ENCODE results near the gene TEX10. TPM values are rescaled to one million over a fixed set of nuclear protein-coding genes. Genes with fewer than 3 reads are reported as not detected.

TEX10 gene
- total and polyA plus RNA-seq, 2 of the 13 experiments (the other 11 are each of a cell fraction or from before 2014, with no cell fraction given) = 18.1 to 38.7 TPM

DNA sequence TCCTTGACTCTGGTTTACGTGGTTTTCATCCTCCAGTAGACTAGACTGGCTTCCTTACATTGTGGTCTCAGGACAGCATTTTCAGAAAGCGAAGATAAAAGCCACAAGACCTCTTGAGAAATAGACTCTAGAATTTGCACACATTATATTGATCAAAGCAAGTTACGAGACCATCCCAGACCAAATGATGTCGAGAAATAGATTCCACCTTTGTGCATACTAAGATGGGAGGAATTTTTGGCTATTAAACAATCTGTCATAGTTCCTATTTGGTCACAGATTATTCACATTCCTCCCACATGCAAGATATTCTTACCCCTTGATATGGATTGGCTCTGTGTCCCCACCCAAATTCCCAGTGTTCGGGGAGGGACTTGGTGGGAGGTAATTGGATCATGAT lies 65.6 kb downstream of the TEX10 start (continued):
- TF ChIP-seq ZNF879 (CRISPR knock-in tag; IDR thresholded peaks at IDR 0.05) = no peak
- no peak for TF ChIP-seq CCDC6 (CRISPR knock-in tag; IDR thresholded peaks at IDR 0.05)
- no peak for TF ChIP-seq ZSCAN12 (CRISPR knock-in tag; IDR thresholded peaks at IDR 0.05)

DNA sequence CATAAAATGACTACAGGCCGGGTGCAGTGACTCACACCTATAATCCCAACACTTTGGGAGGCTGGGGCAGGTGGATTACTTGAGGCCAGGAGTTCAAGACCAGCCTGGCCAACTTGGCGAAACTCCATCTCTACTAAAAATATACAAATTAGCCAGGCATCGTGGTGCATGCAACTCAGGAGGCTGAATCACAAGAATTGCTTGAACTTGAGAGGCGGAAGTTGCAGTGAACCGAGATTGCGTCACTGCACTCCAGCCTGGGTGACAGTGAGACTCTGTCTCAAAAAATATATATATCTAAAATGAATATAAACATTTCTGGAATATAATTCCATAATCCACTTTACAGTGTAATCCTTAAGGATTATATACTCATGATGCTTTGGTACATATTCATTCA lies 66.5 kb downstream of the TEX10 start:
- Histone ChIP-seq H3K27ac (ENCODE audit: extremely low read length, insufficient read depth, low read length) (no peak overlapping the region), H3K4me1 (ENCODE audit: insufficient read depth, low read length) (no peaks in the 10 kb centered on the region), H3K27me3 (ENCODE audit: control insufficient read depth in 1 of 2, insufficient read depth in 2 of 2, low read length in 2 of 2) (no peaks in the 10 kb centered on the region), H2AFZ (ENCODE audit: low read length) (no peak overlapping the region), H4K20me1 (ENCODE audit: insufficient read depth, low read length) (no peaks in the 10 kb centered on the region), H3K79me2 (ENCODE audit: insufficient read depth, low read length) (no peaks in the 10 kb centered on the region), H3K4me2 (ENCODE audit: low read depth, low read length) (no peak overlapping the region), H3K9me3 (ENCODE audit: low read length) (no peaks in the 10 kb centered on the region), H3K36me3 (replicated peaks in 1 of 2; ENCODE audit: control insufficient read depth in 1 of 2, insufficient read depth in 2 of 2, low read length in 2 of 2) (peaks cover 7 to 48% of the 10 kb centered on the region in 2 experiments), H3K9ac (ENCODE audit: insufficient read depth, low read depth, low read length) (no peak overlapping the region), H3K4me3 (replicated peaks in 1 of 3; ENCODE audit: insufficient read depth in 1 of 3, low read depth in 2 of 3, low read length in 3 of 3) (no peak overlapping the region)
- TF ChIP-seq CEBPB (IDR thresholded peaks at IDR 0.05; ENCODE audit: borderline replicate concordance, low read depth, low read length) = peak; percentile 27; the same call in 1 of the 2 replicates
- no peak for TF ChIP-seq ZNF841 (CRISPR knock-in tag; IDR thresholded peaks at IDR 0.05; ENCODE audit: borderline replicate concordance)
- in situ Hi-C loops (cut with HindIII; ENCODE audit: extremely low pct_ligation_motif_present, low pct_unique_long_range_greater_than_20kb) = no loop called here
- 97% methylated on average over 6 of the region's 6 CpGs for WGBS (ENCODE audit: low lambda C conversion rate)
- DNase-seq (ENCODE audit: low spot score) = no peak
- CTCF ChIA-PET (ENCODE audit: low intra/inter-chr PET ratio, low total read pairs) = no interaction called here
- intact Hi-C loops (cut with micrococcal nuclease; ENCODE audit: unreplicated experiment) = no loop called here
- BruUV-seq (replicated peaks) = no TSS peak
- POLR2A ChIA-PET = no interaction called here
- no peak for ATAC-seq
- no peak for FAIRE-seq

DNA sequence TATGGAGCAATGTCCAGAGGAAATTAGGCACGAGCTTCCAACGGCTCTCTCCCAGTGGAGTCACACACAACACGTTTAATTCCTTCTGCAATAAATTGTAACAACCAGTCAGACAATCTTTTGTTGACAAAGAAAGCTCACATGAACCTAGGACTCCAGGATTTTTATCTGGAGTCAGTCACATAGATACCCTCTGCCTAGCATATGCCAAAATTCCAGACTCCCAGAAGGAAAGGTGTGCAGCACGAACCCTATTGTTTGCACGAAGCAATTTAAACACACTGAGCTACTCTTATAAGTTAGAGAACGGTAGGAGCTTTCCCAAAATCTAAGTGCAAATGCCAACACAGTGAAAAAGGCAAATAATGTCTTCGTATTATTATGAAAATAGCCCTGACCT lies 67.1 kb downstream of the TEX10 start:
- Histone ChIP-seq H3K27ac (ENCODE audit: extremely low read length, insufficient read depth, low read length) (no peak overlapping the region), H3K79me2 (ENCODE audit: insufficient read depth, low read length) (no peaks in the 10 kb centered on the region), H3K27me3 (ENCODE audit: control insufficient read depth in 1 of 2, insufficient read depth in 2 of 2, low read length in 2 of 2) (no peaks in the 10 kb centered on the region), H3K9me3 (ENCODE audit: low read length) (no peaks in the 10 kb centered on the region), H2AFZ (ENCODE audit: low read length) (no peak overlapping the region), H3K36me3 (replicated peaks in 1 of 2; ENCODE audit: control insufficient read depth in 1 of 2, insufficient read depth in 2 of 2, low read length in 2 of 2) (peaks cover 7 to 47% of the 10 kb centered on the region in 2 experiments), H4K20me1 (ENCODE audit: insufficient read depth, low read length) (no peaks in the 10 kb centered on the region), H3K9ac (ENCODE audit: insufficient read depth, low read depth, low read length) (no peak overlapping the region), H3K4me2 (ENCODE audit: low read depth, low read length) (no peak overlapping the region), H3K4me3 (replicated peaks in 1 of 3; ENCODE audit: insufficient read depth in 1 of 3, low read depth in 2 of 3, low read length in 3 of 3) (no peak overlapping the region), H3K4me1 (ENCODE audit: insufficient read depth, low read length) (no peaks in the 10 kb centered on the region)
- BruUV-seq (replicated peaks) = no TSS peak
- ChIA-PET CTCF (ENCODE audit: low intra/inter-chr PET ratio, low total read pairs) (no interaction called here), POLR2A (no interaction called here)
- ATAC-seq (no peak), FAIRE-seq (no peak), DNase-seq (ENCODE audit: low spot score) (no peak)
- WGBS (ENCODE audit: low lambda C conversion rate) = 97% methylated on average over 7 of the region's 7 CpGs
- in situ Hi-C loops (cut with HindIII; ENCODE audit: extremely low pct_ligation_motif_present, low pct_unique_long_range_greater_than_20kb) = no loop called here
- intact Hi-C loops (cut with micrococcal nuclease; ENCODE audit: unreplicated experiment) = no loop called here
- TF ChIP-seq, protein P1, sequence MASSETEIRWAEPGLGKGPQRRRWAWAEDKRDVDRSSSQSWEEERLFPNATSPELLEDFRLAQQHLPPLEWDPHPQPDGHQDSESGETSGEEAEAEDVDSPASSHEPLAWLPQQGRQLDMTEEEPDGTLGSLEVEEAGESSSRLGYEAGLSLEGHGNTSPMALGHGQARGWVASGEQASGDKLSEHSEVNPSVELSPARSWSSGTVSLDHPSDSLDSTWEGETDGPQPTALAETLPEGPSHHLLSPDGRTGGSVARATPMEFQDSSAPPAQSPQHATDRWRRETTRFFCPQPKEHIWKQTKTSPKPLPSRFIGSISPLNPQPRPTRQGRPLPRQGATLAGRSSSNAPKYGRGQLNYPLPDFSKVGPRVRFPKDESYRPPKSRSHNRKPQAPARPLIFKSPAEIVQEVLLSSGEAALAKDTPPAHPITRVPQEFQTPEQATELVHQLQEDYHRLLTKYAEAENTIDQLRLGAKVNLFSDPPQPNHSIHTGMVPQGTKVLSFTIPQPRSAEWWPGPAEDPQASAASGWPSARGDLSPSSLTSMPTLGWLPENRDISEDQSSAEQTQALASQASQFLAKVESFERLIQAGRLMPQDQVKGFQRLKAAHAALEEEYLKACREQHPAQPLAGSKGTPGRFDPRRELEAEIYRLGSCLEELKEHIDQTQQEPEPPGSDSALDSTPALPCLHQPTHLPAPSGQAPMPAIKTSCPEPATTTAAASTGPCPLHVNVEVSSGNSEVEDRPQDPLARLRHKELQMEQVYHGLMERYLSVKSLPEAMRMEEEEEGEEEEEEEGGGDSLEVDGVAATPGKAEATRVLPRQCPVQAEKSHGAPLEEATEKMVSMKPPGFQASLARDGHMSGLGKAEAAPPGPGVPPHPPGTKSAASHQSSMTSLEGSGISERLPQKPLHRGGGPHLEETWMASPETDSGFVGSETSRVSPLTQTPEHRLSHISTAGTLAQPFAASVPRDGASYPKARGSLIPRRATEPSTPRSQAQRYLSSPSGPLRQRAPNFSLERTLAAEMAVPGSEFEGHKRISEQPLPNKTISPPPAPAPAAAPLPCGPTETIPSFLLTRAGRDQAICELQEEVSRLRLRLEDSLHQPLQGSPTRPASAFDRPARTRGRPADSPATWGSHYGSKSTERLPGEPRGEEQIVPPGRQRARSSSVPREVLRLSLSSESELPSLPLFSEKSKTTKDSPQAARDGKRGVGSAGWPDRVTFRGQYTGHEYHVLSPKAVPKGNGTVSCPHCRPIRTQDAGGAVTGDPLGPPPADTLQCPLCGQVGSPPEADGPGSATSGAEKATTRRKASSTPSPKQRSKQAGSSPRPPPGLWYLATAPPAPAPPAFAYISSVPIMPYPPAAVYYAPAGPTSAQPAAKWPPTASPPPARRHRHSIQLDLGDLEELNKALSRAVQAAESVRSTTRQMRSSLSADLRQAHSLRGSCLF (CRISPR knock-in tag; IDR thresholded peaks at IDR 0.05; ENCODE audit: borderline replicate concordance) = no peak
- TF ChIP-seq ZNF75D (CRISPR knock-in tag; IDR thresholded peaks at IDR 0.05; ENCODE audit: borderline replicate concordance) (no peak), PRPF4 (IDR thresholded peaks at IDR 0.05; ENCODE audit: low read depth, low read length, poor library complexity, severe bottlenecking) (no peak), ZNF431 (CRISPR knock-in tag; IDR thresholded peaks at IDR 0.05; ENCODE audit: borderline replicate concordance, low read depth) (no peak)
- TF ChIP-seq, protein P2, sequence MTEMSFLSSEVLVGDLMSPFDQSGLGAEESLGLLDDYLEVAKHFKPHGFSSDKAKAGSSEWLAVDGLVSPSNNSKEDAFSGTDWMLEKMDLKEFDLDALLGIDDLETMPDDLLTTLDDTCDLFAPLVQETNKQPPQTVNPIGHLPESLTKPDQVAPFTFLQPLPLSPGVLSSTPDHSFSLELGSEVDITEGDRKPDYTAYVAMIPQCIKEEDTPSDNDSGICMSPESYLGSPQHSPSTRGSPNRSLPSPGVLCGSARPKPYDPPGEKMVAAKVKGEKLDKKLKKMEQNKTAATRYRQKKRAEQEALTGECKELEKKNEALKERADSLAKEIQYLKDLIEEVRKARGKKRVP (CRISPR knock-in tag; IDR thresholded peaks at IDR 0.05) = no peak
- TF ChIP-seq, protein P3, sequence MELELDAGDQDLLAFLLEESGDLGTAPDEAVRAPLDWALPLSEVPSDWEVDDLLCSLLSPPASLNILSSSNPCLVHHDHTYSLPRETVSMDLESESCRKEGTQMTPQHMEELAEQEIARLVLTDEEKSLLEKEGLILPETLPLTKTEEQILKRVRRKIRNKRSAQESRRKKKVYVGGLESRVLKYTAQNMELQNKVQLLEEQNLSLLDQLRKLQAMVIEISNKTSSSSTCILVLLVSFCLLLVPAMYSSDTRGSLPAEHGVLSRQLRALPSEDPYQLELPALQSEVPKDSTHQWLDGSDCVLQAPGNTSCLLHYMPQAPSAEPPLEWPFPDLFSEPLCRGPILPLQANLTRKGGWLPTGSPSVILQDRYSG (CRISPR knock-in tag; IDR thresholded peaks at IDR 0.05) = no peak
